ENCODE results near the gene NUMBL.

NUMBL gene

DNA sequence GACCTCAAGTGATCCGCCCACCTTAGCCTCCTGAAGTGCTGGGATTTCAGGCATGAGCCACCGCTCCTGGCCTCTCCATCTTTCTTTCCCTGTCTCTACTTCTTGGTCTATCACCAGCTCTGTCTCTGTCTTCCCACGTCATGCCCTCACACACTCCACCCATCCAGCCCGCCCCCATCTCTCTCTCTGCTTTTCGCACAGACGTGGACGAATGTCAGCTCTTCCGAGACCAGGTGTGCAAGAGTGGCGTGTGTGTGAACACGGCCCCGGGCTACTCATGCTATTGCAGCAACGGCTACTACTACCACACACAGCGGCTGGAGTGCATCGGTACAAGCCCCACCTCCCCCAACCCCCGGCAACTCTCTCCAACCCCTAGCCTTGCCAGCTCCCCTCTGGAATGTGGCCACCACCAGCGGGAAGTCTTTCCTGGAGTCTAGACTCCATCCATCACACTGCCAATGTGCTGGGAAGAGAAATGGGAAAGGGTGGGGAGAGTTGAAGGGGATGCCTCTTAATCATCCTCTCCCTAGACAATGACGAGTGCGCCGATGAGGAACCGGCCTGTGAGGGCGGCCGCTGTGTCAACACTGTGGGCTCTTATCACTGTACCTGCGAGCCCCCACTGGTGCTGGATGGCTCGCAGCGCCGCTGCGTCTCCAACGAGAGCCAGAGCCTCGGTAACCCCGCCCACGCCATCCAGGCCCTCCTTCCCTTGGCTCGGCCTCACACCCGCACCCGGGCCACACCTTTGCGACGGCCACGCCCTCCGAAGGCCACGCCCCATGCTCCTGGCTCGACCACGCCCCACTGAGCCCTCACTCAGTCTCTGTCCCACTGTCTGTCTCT is 66.8 kb downstream of the NUMBL start:
- Histone ChIP-seq H3K4me3 (no peak overlapping the region), H3K9ac (no peak overlapping the region), H3K4me1 (no peaks in the 10 kb centered on the region), H3K4me2 (no peak overlapping the region), H3K9me3 (no peaks in the 10 kb centered on the region), H3K36me3 (peaks cover 99% of the 10 kb centered on the region), H3K27me3 (no peaks in the 10 kb centered on the region), H4K20me1 (0 out of 2 replicates have a peak, but pooled peaks cover 15% of the 10 kb centered on the region), H3K27ac (no peak overlapping the region)
- no peak for TF ChIP-seq Cebpa-rat (IDR thresholded peaks at IDR 0.05)

GRCh38 chr19:40622773-40623075 is 67.7 kb downstream of the NUMBL start:
- no peaks in the 10 kb centered on the region for H3K9me3 ChIP-seq
- peaks cover 99% of the 10 kb centered on the region for H3K36me3 ChIP-seq
- H3K4me3 ChIP-seq, result no peak overlapping the region
- H3K4me2 ChIP-seq, result no peak overlapping the region
- no peaks in the 10 kb centered on the region for H3K27me3 ChIP-seq
- TF ChIP-seq Cebpa-rat (IDR thresholded peaks at IDR 0.05), result no peak
- H3K4me1 ChIP-seq, result no peaks in the 10 kb centered on the region
- no peak overlapping the region for H3K9ac ChIP-seq
- H3K27ac ChIP-seq, result no peak overlapping the region
- 0 out of 2 replicates have a peak, but pooled peaks cover 15% of the 10 kb centered on the region for H4K20me1 ChIP-seq

- no peak for TF ChIP-seq Cebpa-rat (IDR thresholded peaks at IDR 0.05)
- no peak overlapping the region for H3K4me3 ChIP-seq
- H3K9ac ChIP-seq, result no peak overlapping the region
- H3K9me3 ChIP-seq, result no peaks in the 10 kb centered on the region
- peaks cover 97% of the 10 kb centered on the region for H3K36me3 ChIP-seq
- no peak overlapping the region for H3K27ac ChIP-seq
- no peaks in the 10 kb centered on the region for H3K27me3 ChIP-seq
- H3K4me2 ChIP-seq, result no peak overlapping the region
- H3K4me1 ChIP-seq, result no peaks in the 10 kb centered on the region
- H4K20me1 ChIP-seq, result peaks cover 15% of the 10 kb centered on the region; the same call in 1 of the 2 replicates
Measured at GRCh38 chr19:40621966-40622772, 68.3 kb downstream of the NUMBL start.

DNA sequence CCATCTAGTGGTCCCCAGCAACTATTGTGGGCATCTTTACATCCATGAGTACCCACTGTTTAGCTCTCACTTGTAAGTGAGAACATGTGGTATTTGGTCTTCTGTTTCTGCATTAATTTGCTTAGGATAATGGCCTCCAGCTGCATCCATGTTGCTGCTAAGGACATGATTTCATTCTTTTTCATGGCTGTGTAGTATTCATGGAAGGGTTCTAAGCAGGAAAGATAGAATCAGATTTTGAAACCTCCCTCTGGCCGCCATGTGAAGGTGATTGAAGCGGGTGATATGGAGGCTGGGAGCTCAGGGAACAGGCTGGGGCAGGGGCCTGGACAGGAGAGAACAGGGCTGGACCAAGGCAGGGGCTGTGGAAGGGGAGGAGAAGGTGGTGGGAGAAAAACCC is 69.2 kb downstream of the NUMBL start:
- Histone ChIP-seq H3K9me3 (no peaks in the 10 kb centered on the region), H3K4me3 (no peak overlapping the region), H3K36me3 (peaks cover 97% of the 10 kb centered on the region), H3K4me1 (no peaks in the 10 kb centered on the region), H3K4me2 (no peak overlapping the region), H4K20me1 (peaks cover 16% of the 10 kb centered on the region; the same call in 1 of the 2 replicates), H3K27me3 (no peaks in the 10 kb centered on the region), H3K27ac (no peak overlapping the region), H3K9ac (no peak overlapping the region)
- TF ChIP-seq Cebpa-rat (IDR thresholded peaks at IDR 0.05), result no peak

- Histone ChIP-seq H3K36me3 (peaks cover 95% of the 10 kb centered on the region), H3K27ac (no peak overlapping the region)
- TF ChIP-seq Cebpa-rat (IDR thresholded peaks at IDR 0.05), result no peak
Measured at GRCh38 chr19:40620161-40620485, 70.3 kb downstream of the NUMBL start.

DNA sequence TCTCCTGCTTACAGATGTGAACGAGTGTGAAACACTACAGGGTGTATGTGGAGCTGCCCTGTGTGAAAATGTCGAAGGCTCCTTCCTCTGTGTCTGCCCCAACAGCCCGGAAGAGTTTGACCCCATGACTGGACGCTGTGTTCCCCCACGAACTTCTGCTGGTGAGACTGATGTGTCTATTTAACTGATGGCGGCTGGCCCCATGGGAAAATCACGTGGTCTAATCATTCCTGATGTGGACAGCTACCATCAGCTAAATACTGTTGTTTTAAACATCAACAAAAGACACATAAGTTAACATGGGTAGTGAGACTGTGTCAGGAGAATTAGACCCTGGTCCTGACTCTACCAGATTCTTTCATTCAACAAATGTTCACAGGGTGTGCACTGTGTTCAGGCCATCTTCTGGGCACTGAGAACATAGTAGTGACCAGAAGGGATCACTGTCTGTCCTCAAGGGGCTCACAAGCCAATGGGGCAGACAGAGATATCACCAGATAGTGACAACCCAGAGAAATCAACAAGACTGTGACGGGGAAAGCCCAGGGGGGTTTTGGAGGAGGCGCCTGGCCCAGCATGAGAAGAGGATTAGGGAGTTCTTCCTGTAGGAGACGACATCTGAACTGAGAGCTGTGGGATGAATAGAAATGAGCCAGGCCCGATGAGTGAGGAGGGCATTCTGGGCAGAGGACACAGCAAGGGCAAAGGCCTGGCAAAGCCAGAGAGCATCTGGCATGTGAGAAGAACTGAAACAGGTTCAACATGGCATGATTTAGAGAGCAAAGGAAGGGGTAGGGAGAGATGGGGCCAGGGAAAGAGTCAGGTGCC is 70.9 kb downstream of the NUMBL start:
- peaks cover 9% of the 10 kb centered on the region; the same call in 1 of the 2 replicates for H3K4me1 ChIP-seq
- no peaks in the 10 kb centered on the region for H3K27me3 ChIP-seq
- H3K4me2 ChIP-seq, result no peak overlapping the region
- no peak for TF ChIP-seq Cebpa-rat (IDR thresholded peaks at IDR 0.05)
- H3K4me3 ChIP-seq, result no peak overlapping the region
- H3K36me3 ChIP-seq, result peaks cover 90% of the 10 kb centered on the region
- H3K27ac ChIP-seq, result no peak overlapping the region
- H3K9me3 ChIP-seq, result no peaks in the 10 kb centered on the region
- peaks cover 27% of the 10 kb centered on the region; the same call in 1 of the 2 replicates for H4K20me1 ChIP-seq
- H3K9ac ChIP-seq, result no peak overlapping the region

More at GRCh38 chr19:40620161-40620485, 70.3 kb downstream of the NUMBL start:
- H4K20me1 ChIP-seq, result peaks cover 27% of the 10 kb centered on the region; the same call in 1 of the 2 replicates
- no peak overlapping the region for H3K9ac ChIP-seq
- H3K9me3 ChIP-seq, result no peaks in the 10 kb centered on the region
- H3K4me2 ChIP-seq, result no peak overlapping the region
- no peak overlapping the region for H3K4me3 ChIP-seq
- H3K27me3 ChIP-seq, result no peaks in the 10 kb centered on the region
- peaks cover 9% of the 10 kb centered on the region; the same call in 1 of the 2 replicates for H3K4me1 ChIP-seq

DNA sequence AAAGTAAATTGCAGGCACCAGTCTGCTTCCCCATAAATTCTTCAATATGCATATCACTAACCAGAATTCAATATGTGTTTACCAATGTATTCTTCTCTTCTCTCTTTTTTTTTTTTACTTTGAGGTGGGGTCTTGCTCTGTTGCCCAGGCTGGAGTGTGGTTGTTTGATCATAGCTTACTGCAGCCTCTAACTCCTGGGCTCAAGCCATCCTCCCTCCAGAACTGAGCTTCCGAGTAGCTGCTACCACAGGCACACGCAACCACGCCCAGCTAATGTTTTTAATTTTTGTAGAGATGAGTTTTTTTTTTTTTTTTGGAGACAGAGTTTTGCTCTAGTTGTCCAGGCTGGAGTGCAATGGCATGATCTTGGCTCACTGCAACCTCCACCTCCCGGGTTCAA is 72.5 kb downstream of the NUMBL start:
- no peak overlapping the region for H3K4me3 ChIP-seq
- no peak overlapping the region for H3K27ac ChIP-seq
- peaks cover 74% of the 10 kb centered on the region for H3K36me3 ChIP-seq
- TF ChIP-seq Cebpa-rat (IDR thresholded peaks at IDR 0.05), result no peak
- no peak overlapping the region for H3K9ac ChIP-seq
- peaks cover 26% of the 10 kb centered on the region; the same call in 1 of the 2 replicates for H4K20me1 ChIP-seq
- H3K9me3 ChIP-seq, result no peaks in the 10 kb centered on the region
- H3K27me3 ChIP-seq, result no peaks in the 10 kb centered on the region
- H3K4me2 ChIP-seq, result no peak overlapping the region
- H3K4me1 ChIP-seq, result peaks cover 14% of the 10 kb centered on the region

GRCh38 chr19:40616941-40617340 is 73.5 kb downstream of the NUMBL start:
- Histone ChIP-seq H3K27ac (no peak overlapping the region), H3K36me3 (peaks cover 64% of the 10 kb centered on the region), H3K9ac (no peak overlapping the region), H3K4me3 (no peak overlapping the region), H3K27me3 (no peaks in the 10 kb centered on the region), H3K4me2 (no peak overlapping the region), H3K9me3 (no peaks in the 10 kb centered on the region), H4K20me1 (peaks cover 18% of the 10 kb centered on the region; the same call in 1 of the 2 replicates), H3K4me1 (peaks cover 19% of the 10 kb centered on the region)
- TF ChIP-seq Cebpa-rat (IDR thresholded peaks at IDR 0.05), result no peak

GRCh38 chr19:40616178-40616577 is 74.3 kb downstream of the NUMBL start:
- no peak for TF ChIP-seq Cebpa-rat (IDR thresholded peaks at IDR 0.05)

More at GRCh38 chr19:40616178-40616577, 74.3 kb downstream of the NUMBL start:
- H3K4me2 ChIP-seq, result no peak overlapping the region
- H4K20me1 ChIP-seq, result peaks cover 13% of the 10 kb centered on the region; the same call in 1 of the 2 replicates
- H3K9me3 ChIP-seq, result no peaks in the 10 kb centered on the region
- H3K4me1 ChIP-seq, result peaks cover 26% of the 10 kb centered on the region
- H3K27me3 ChIP-seq, result no peaks in the 10 kb centered on the region
- no peak overlapping the region for H3K9ac ChIP-seq
- H3K4me3 ChIP-seq, result no peak overlapping the region
- no peak overlapping the region for H3K27ac ChIP-seq
- peaks cover 57% of the 10 kb centered on the region for H3K36me3 ChIP-seq
